K562 (cell line): ENCODE results near the gene ALK. TPM values are rescaled to one million over a fixed set of nuclear protein-coding genes. Genes with fewer than 3 reads are reported as not detected.

Experiments used
- ATAC-seq: fragments of 200-7000 bp; cut with Tn5 transposase; 3 replicates; pipeline ENCODE4 v1.9.1; 2020; ENCODE audit warnings: moderate library complexity
- BruUV-seq: library from RNA; stranded (reverse); fragments of 400-500 nt; replicated peaks from 2 replicates; lab custom pipeline; 2021; lab: Mats Ljungman, UMichigan
- CTCF ChIA-PET: fragments of 300-600 bp; formaldehyde crosslinking; extraction: SDS; loops from one replicate; lab custom pipeline; 2021; ENCODE audit warnings: low intra/inter-chr PET ratio; lab: Yijun Ruan, JAX
- POLR2A ChIA-PET: fragments of 300-600, 350-650 bp; sonication (Branson Sonifier 250); formaldehyde crosslinking; extraction: SDS; loops from one replicate; lab custom pipeline; 2021; ENCODE audit warnings: antibody characterized with exemption, inconsistent platforms; lab: Yijun Ruan, JAX
- DNase-seq, 4 experiments: peaks; one replicate each; pipeline versions ENCODE4 v3.0.0 to v3.0.0-alpha.2; 2011 to 2018; ENCODE audit warnings: low spot score in 3 of 4, mixed read lengths in 3 of 4; ENCODE audit errors: extremely low read depth in 1 of 4
- FAIRE-seq: peaks from 2 replicates; lab custom pipeline; 2011; peaks lifted over from hg19 to GRCh38; lab: Jason Lieb, UNC
- H2AFZ ChIP-seq: 2 replicates; pipeline ENCODE4 v1.6.0; 2011; ENCODE audit warnings: low read depth, low read length, control low read depth, inconsistent platforms
- H3K27ac ChIP-seq: fragments of 200-600 bp; 3 replicates; pipeline ENCODE4 v1.8.0; 2011; ENCODE audit warnings: low read depth, mild to moderate bottlenecking, control low read depth, inconsistent platforms, low read length, moderate library complexity, mixed read lengths; ENCODE audit errors: extremely low read depth
- H3K27me3 ChIP-seq, 2 experiments: fragments of 300-600 bp in 1 of 2; 2 replicates in 1 of 2; 3 replicates in 1 of 2; pipeline versions ENCODE4 v1.6.0 to v1.8.0; 2011; ENCODE audit warnings: inconsistent platforms in 2 of 2, low read length in 2 of 2, mild to moderate bottlenecking in 1 of 2, mixed read lengths in 1 of 2, moderate library complexity in 1 of 2; ENCODE audit not compliant: control insufficient read depth in 2 of 2, insufficient read depth in 2 of 2
- H3K36me3 ChIP-seq: fragments of 300-600 bp; 3 replicates; pipeline ENCODE4 v1.8.0; 2011; ENCODE audit warnings: mild to moderate bottlenecking, low read length, inconsistent platforms; ENCODE audit not compliant: control insufficient read depth, insufficient read depth
- H3K4me1 ChIP-seq, 2 experiments: fragments of 200-600 bp in 1 of 2; replicated peaks in 1 of 2; 2 replicates in 1 of 2; 3 replicates in 1 of 2; pipeline versions ENCODE4 v1.5.1 to v1.8.0; 2011; ENCODE audit warnings: inconsistent platforms in 2 of 2, low read length in 2 of 2, mild to moderate bottlenecking in 1 of 2, mixed read lengths in 1 of 2, moderate library complexity in 1 of 2; ENCODE audit not compliant: control insufficient read depth in 2 of 2, insufficient read depth in 2 of 2
- H3K4me2 ChIP-seq: 2 replicates; pipeline ENCODE4 v1.6.1; 2011; ENCODE audit warnings: low read length, control low read depth, inconsistent platforms, mixed read lengths; ENCODE audit not compliant: insufficient read depth
- H3K4me3 ChIP-seq: fragments of 200-600 bp; sonication (generic), shearing (Covaris generic); 2 replicates; pipeline ENCODE4 v1.5.1; 2016; ENCODE audit warnings: control low read depth, inconsistent platforms
- H3K79me2 ChIP-seq: fragments of 200-600 bp; 3 replicates; pipeline ENCODE4 v1.8.0; 2011; ENCODE audit warnings: low read length, inconsistent platforms; ENCODE audit not compliant: control insufficient read depth, insufficient read depth
- H3K9ac ChIP-seq, 2 experiments: 2 replicates each; pipeline versions ENCODE4 v1.6.0 to v1.6.1; 2011; ENCODE audit warnings: low read depth in 2 of 2, low read length in 2 of 2, control low read depth in 1 of 2, inconsistent platforms in 1 of 2, mild to moderate bottlenecking in 1 of 2, mixed read lengths in 1 of 2; ENCODE audit not compliant: insufficient read depth in 1 of 2
- H3K9me1 ChIP-seq: one replicate; pipeline ENCODE4 v1.6.0; 2011; ENCODE audit warnings: inconsistent platforms, mild to moderate bottlenecking, low read length, moderate library complexity; ENCODE audit not compliant: control insufficient read depth, insufficient read depth
- H3K9me3 ChIP-seq: replicated peaks from 2 replicates; pipeline ENCODE4 v1.5.1; 2011; ENCODE audit warnings: low read depth, low read length, inconsistent platforms; ENCODE audit not compliant: control insufficient read depth, insufficient read depth
- H4K20me1 ChIP-seq: replicated peaks from 2 replicates; pipeline ENCODE4 v1.6.1; 2011; ENCODE audit warnings: low read length, inconsistent platforms, mixed read lengths; ENCODE audit not compliant: control insufficient read depth, insufficient read depth
- BRF2 ChIP-seq: IDR thresholded peaks from 3 replicates; pipeline ENCODE4 v1.6.1; 2011; ENCODE audit warnings: borderline replicate concordance, mild to moderate bottlenecking; ENCODE audit not compliant: insufficient read length, insufficient read depth
- CBX3 ChIP-seq, 2 experiments: IDR thresholded peaks; 1 replicate in 1 of 2; 2 replicates in 1 of 2; pipeline ENCODE4 v1.6.1; 2012; ENCODE audit warnings: inconsistent platforms in 2 of 2, low read length in 2 of 2, borderline replicate concordance in 1 of 2, control low read depth in 1 of 2
- E2F5 ChIP-seq: sonication (generic); formaldehyde crosslinking; IDR thresholded peaks from 2 replicates; pipeline ENCODE4 v1.8.0; 2022; ENCODE audit warnings: mild to moderate bottlenecking, missing genetic modification reagents
- MBD2 ChIP-seq: sonication (generic); IDR thresholded peaks from 2 replicates; pipeline ENCODE4 v1.6.1; 2016; ENCODE audit warnings: low read depth, borderline replicate concordance
- MGA ChIP-seq: fragments of 450-650 bp; IDR thresholded peaks from 2 replicates; pipeline ENCODE4 v1.6.1; 2016; ENCODE audit warnings: mild to moderate bottlenecking, moderate library complexity
- RAD51 ChIP-seq: fragments of 450-650 bp; IDR thresholded peaks from 2 replicates; pipeline ENCODE4 v1.7.1; 2016; ENCODE audit warnings: low read depth, mild to moderate bottlenecking, borderline replicate concordance
- SMAD3 ChIP-seq: fragments of 450-650 bp; formaldehyde crosslinking; conservative IDR thresholded peaks from 2 replicates; pipeline ENCODE4 v1.4.0; 2020; ENCODE audit warnings: mild to moderate bottlenecking
- ZFP36 ChIP-seq: fragments of 150-350 bp; IDR thresholded peaks from 2 replicates; pipeline ENCODE4 v1.6.1; 2018; ENCODE audit warnings: low read length, low read depth; ENCODE audit not compliant: partially characterized antibody
- ZNF77 ChIP-seq: fragments of 250-450 bp; sonication (Bioruptor Pico); IDR thresholded peaks from 2 replicates; pipeline ENCODE4 v1.5.0; 2020
- WGBS: fragments of 100-300 bp; shearing (Covaris generic); methylation state at CpG from one replicate; pipeline ENCODE4 v1.1.6; 2016; ENCODE audit warnings: low coverage, mixed read lengths; ENCODE audit not compliant: insufficient coverage; ENCODE audit errors: missing lambda C conversion rate; 5-methylcytosine and 5-hydroxymethylcytosine counted together
- in situ Hi-C: fragments of 300-500 bp; cut with MboI; formaldehyde crosslinking; loops from 4 replicates; pipeline ENCODE4 v1.15.0; 2018; ENCODE audit warnings: inconsistent platforms, mixed read lengths
- intact Hi-C: fragments of 100-400 bp; cut with micrococcal nuclease; formaldehyde crosslinking; loops from 2 replicates; pipeline ENCODE4 v1.14.2; 2022
- polyA plus RNA-seq, 8 experiments: library from polyadenylated mRNA; depleted of rRNA in 4 of 8; stranded (reverse) in 5 of 8; unstranded in 3 of 8; fragments of >200 nt; fragmentation: Nextera tagmentation in 2 of 8; fragmentation: Illumina TruSeq in 1 of 8; extraction: Ambion mirVana in 2 of 8; extraction: Trizol in 1 of 8; gene quantifications; 2 replicates each; pipeline versions ENCODE4 v1.2.1 to v1.2.3, GENCODE V29; 2011 to 2014; ENCODE audit warnings: inconsistent platforms in 1 of 8, missing spikeins in 1 of 8
- total RNA-seq, 7 experiments: library from RNA; depleted of rRNA in 6 of 7; stranded (reverse); fragments of >200 nt in 6 of 7; fragmentation: Illumina TruSeq in 2 of 7; extraction: Trizol in 2 of 7; gene quantifications; 2 replicates each; pipeline versions ENCODE4 v1.2.1 to v1.2.3, GENCODE V29; 2011 to 2021; ENCODE audit warnings: low replicate concordance in 1 of 7

ALK gene
- total and polyA plus RNA-seq, 9 of the 15 experiments (the other 6 are each of a cell fraction or from before 2014, with no cell fraction given): not detected

- Histone ChIP-seq H3K9me1 (no peaks in the 10 kb centered on the region), H3K79me2 (no peaks in the 10 kb centered on the region), H4K20me1 (no peaks in the 10 kb centered on the region), H3K9ac (no peak overlapping the region), H3K27ac (no peak overlapping the region), H2AFZ (no peak overlapping the region), H3K36me3 (no peaks in the 10 kb centered on the region), H3K27me3 (peaks cover 2 to 14% of the 10 kb centered on the region in 2 experiments; a peak in 3 of 5 replicates), H3K4me2 (no peak overlapping the region), H3K4me1 (no peaks in the 10 kb centered on the region), H3K4me3 (no peak overlapping the region), H3K9me3 (no peaks in the 10 kb centered on the region)
- intact Hi-C loops: no loop called here
- POLR2A ChIA-PET: interaction anchor here (0.6 kb wide), 1 partner anchor 315 kb away, joined by 3 read pairs; no protein-coding TSS in a partner anchor
- CTCF ChIA-PET: no interaction called here
- no TSS peak for BruUV-seq
- no peak for DNase-seq
- FAIRE-seq: no peak
- 0% methylated on average over 1 of the region's 1 CpG for WGBS
- in situ Hi-C loops: no loop called here
- ATAC-seq: no peak
- TF ChIP-seq ZFP36: no peak
- TF ChIP-seq MBD2: no peak
- no peak for TF ChIP-seq ZNF77 (CRISPR knock-in tag)
- no peak for TF ChIP-seq SMAD3 (CRISPR knock-in tag)
- TF ChIP-seq E2F5: no peak
- no peak for TF ChIP-seq BRF2
- TF ChIP-seq RAD51: no peak
- no peak for TF ChIP-seq CBX3 (IDR thresholded peaks at IDR 0.05; ENCODE audit: borderline replicate concordance in 1 of 2, low read length in 2 of 2)
- no peak for TF ChIP-seq MGA
These were observed 337.7 kb downstream of the ALK start for GRCh38 chr2:29583548-29584156.
